HG03457 (cell line): ENCODE measurements around the gene MTRFR.
A peak's percentile ranks its signal among the peaks of the same experiment; 100 is the strongest.
"Not testable (repeated sequence)": the region's sequence is repeated elsewhere in the genome, so short reads cannot be mapped to it uniquely, and the experiment has no call there.

Experiments used
- ATAC-seq: cut with Tn5 transposase; IDR thresholded peaks from one replicate; pipeline ENCODE4 v1.9.1; 2021; ENCODE audit warnings: moderate number of reproducible peaks; ENCODE audit not compliant: unreplicated experiment

Gene MTRFR

DNA sequence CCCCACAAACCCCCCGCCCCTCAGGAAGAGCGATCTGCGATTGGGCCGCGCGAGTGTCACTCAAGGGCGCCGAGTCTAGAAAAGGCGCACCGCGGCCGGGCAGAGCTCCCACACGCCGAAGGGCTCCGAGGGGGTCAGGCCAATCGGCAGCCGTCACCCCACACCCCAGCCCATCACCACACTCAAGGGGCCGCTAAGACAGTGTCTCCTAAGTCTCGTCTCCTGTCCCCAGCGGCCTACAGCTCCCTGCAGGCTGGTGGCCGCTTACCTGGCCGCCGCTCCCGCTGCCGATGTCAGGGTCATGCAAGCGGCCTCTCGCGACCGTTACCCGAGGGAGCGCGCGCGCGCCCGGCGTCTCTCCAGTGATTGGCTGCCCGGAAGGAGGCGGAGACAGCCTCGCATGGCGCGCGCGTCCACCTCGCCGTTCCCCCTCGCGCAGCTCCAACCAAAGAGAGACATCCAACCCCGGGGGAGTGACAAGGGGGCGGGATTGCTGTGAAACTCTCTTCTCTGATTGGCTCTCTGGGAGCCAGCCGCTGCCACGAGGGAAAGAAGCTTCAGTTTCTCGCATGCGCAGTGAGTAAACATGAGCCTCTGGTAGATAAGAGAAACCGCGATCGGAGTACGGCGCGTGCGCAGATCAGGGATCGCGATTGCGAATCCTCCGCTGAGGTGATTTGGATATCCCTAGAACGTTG, at the start of gene MTRFR, which contains the start of gene MPHOSPH9:
Gene MTRFR (plus strand): TSS at position 630 of the 698 bp plus-strand sequence. CDS start 20,239 bp downstream, outside the sequence.
Gene MPHOSPH9 (minus strand): TSS at position 335 of the 698 bp plus-strand sequence. CDS start 2,777 bp downstream, outside the sequence.
- peak; percentile 61 for ATAC-seq

DNA sequence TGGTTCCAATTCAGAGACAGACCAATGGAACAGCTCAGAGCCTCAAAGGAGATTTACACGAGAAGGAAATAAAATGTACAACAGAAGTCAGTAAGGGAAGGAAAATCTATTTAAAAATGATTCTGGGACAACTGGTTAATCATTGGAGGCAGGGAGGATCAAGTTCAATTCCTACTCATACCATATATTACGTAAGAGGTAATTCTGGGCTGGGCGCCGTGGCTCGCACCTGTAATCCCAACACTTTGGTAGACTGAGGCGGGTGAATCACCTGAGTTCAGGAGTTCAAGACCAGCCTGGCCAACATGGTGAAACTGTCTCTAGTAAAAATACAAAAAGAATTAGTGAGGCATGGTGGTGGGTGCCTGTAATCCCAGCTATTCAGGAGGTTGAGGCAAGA, 45.6 kb upstream of the MTRFR start:
- no peak for ATAC-seq

DNA sequence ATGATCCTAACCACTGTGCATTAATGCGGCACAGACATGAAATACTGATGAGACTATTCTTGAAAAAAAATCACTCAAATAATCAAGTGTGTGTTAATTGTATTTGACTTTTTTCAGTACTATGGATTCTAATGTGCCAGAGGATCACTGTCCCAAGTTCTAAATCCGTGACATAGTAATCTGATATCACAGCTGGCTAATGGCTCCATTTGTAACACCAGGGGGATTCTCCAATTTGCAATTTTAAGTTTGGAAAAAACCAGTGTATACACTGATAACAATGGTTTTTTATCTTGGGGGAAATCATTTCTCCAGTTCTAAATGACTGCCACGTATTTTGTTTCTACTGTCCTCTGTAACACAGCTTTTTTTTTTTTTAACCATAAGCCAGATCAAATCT, 33.3 kb upstream of the MTRFR start:
- no peak for ATAC-seq

DNA sequence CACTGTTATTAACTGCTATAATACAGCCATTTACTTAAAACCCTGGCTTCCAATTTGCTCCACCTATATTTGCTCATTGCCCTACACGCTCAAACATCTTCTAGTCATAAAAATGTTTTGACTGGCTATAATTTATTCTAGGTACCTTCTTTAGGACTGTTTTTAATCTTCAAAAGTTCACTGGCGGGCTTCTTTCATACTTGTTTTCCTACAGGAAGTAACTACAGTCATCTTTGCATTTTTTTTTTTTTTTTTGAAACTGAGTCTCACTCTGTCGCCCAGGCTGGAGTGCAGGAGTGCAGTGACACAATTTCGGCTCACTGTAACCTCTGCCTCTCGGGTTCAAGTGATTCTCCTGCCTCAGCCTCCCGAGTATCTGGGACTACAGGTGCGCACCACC, 32.8 kb upstream of the MTRFR start:
- no peak for ATAC-seq

DNA sequence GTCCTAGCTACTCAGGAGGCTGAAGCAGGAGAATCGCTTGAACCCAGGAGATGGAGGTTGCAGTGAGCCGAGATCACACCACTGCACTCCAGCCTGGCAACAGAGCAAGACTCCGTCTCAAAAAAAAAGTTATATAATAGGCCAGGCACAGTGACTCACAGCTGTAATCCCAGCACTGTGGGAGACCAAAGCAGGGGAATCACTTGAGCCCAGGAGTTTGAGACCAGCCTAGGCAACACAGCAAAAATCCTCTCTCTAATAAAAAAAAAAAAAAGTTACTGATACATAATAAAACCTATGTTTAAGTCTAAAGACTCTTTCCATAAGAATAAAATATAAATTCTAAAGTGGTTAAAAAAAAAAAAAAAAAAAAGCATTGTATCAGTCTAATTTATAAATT, 26.4 kb upstream of the MTRFR start:
- ATAC-seq, result not testable (repeated sequence)

DNA sequence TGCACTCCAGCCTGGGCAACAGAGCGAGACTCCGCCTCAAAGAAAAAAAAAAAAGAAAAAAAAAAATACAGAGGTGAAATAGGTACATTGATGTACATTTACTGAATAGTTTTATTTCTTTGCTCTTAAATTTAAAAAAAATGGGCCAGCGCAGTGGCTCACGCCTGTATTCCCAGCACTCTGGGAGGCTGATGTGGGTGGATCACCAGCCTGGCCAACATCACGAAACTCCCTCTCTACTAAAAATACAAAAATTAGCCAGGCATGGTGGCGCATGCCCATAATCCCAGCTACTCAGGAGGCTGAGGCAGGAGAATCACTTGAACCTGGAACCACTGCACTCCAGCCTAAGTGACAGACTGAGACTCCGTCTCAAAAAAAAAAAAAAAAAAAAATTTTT, 25.4 kb upstream of the MTRFR start:
- ATAC-seq, result not testable (repeated sequence)

DNA sequence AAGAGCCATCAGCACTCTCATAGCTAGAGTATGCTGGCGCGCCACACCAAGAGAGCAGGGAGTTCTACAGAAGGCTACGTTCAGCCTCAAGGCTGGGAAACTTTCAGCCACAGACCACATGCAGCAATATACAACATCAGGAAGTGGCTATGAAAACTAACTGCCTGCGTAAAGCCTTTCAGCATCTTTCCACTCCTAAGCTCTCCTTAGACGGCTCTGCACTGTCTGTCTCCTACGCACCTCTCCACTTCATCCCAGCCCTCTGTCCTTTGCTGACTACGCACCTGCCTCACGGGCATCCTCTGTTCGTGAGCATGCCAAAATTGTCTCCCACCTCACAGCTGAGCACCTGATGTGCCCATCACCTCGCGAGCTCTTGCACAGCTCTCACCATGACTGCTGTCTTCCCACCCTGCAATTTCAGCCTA, 10.0 kb upstream of the MTRFR start:
- ATAC-seq, result peak; percentile 58

DNA sequence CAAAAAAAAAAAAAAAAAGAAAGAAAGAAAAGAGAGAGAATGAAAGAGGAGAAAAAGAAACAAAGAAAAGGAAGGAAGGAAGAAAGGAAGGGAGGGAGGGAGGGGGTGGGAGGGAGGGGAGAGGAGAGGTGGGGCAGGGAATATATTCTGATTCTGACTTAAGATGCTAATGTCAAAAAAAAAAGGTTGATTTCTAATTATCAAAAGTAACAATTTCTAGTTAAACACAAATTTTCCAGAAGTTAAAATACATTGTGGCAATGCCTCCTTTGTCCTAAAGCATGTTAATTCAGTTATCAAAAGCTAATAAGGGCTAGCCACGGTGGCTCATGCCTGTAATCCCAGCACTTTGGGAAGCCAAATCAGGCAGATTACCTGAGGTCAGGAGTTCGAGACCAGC, 7.8 kb upstream of the MTRFR start:
- ATAC-seq, result no peak

DNA sequence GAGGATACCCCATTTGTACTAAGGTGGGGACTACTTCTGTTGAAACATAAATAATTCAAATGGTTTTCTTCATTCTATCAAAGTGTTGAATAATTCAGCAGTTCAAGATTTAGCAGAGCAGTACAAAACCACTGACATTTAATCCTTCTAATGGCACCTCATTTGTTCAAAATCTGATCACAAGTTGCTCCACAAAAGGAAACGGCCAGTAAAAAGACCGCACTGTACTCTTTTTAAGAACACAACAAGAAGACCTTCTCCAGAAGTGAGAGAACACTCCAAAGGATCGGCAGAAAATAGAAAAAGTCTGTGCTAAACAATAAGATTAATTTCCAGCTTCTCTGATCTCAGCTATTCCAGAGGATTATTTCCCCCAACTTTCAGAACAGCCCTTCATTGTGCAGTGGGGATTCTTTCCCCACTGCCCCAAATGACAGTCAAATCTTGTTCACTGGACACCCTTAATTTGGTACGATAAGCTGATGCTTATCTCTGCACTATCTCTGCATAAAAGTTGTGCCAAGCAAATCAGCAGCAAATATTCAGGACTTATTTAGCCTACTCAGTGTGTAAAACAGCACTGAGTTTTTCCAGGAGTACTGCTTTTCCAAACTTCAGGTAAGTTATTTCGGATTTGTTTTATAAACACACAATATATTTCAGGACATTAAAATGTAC, 5.5 kb upstream of the MTRFR start:
- ATAC-seq, result no peak

DNA sequence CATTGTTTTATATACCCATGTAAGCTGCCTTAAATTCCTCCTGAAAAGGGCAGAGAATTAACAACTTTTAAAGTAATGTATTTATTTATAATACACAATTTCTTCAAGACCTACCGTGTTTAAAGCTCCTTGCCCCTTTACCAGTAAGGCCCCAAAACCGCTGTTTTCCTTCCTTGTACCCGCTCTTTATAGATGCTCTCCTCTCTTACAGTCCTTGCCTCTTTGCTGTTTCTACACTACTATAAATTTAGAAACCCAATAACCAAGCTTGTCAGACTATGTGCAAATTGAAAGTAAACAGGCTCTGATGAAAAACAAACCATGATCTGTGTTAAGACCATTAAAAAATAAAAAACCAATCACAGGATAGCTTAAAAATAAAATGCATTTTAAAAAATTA, 4.2 kb upstream of the MTRFR start:
- no peak for ATAC-seq

DNA sequence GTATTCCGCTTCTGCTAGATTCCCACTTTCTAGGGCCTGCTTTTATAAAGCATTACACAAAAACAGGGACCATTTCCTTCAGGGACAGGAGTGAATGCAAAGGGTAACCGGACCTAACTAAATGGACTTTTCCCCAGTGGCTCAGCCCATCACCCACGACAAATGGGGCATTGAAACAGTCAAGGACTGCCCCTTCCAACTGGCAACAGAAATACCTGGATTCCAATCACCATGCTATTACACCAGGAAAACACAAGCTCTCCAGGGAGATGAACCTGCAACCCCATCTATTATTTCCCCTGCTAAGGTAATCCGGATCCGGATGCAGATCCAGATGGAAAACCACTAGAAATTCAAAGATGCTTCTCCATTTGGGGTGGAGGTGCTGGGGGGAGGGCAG, 1.3 kb upstream of the MTRFR start:
- ATAC-seq, result no peak

DNA sequence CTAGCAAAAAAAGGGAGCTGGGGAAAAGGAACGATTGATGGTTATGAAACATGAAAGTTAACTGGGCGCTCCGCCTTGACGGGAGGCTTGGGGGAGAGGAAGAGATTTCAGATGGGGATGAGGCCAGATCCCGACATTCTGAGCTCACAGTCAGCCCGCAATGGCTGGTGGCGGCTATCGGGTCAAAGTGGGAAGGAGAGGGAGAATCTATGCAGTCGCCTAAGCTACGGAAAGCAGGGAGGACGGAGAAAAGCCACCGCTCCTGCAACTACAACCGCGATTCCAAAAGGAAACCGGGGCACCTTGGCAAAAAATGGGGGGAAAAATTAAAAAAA, 797 bp upstream of the MTRFR start:
- no peak for ATAC-seq

DNA sequence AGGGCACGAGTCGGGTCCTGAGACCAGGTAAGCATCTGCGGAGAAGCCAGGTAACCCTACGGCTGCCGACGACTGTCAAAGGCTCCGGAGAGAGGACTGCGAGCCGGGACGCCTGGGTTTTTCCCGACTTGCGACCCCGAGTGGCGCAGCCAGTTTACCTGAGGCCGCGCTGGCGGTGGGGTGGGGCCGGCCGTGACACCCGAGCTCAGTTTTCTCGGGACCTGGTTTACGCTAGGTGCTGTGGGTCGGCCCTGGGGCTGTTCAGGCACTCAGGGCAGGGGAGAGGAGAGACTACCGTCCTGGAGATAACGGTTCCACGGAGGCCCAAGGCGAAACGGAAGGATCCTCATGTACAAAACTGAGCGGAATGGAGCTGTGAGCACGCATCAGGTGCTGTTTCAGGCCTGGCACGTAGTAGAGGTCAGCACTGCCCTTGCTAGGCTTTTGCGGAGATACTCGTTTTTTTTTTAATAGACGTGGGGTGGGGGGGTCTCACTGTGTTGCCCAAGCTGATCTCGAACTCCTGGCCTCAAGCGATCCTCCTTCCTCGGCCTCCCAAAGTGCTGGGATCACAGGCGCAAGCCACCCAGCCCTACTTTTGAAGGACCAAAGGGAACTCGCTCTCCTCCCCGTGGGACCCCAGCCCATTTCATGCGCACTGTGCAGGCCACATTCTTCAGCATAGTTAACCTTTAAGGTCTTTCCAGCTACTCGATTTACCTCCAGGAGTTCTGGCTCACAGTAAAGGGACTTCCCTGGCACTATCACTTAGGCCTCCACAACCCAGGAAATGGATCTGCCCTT, 471 bp downstream of the MTRFR start:
- ATAC-seq, result peak; percentile 9

DNA sequence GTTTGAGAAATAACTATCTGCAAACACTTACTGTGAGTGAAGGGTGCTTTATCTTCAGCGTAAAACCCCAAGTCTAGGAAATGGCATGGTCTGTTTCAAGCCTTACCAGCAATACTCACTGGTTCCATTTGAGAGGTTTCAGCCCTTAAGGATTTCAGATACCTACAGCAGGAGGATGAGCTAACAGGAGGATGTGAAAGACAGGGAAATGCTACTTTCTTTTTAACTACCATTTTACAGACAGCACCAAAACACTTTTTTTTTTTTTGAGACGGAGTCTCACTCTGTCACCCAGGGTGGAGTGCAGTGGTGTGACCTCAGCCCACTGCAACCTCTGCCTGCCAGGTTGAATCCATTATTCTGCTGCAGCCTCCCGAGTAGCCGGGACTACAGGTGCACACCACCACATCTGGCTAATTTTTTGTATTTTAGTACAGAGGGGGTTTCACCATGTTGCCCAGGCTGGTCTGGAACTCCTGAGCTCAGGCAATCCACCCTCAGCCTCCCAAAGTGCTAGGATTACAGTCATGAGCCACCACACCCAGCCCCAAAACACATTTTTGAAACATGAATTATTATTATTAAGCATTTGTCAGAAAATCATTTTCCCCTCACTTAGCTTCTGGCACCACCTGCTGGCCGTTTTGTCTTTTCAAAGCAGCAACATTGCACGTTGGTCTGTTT, 4.6 kb downstream of the MTRFR start:
- ATAC-seq, result no peak

DNA sequence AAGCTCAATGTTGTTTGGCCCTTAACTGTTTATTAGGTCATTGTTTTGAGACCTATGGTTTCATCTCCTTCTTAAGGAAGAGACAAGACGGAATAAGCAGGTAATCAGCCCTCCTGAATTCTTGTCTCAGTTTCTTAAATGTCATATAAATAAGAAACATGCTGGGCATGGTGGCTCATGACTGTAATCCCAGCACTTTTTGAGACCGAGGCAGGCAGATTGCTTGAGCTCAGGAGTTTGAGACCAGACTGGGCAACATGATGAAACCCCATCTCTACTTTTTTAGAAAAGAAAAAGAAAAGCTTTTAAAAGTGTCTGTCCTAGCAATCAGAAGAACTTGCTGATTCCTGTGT, 5.1 kb downstream of the MTRFR start:
- no peak for ATAC-seq

DNA sequence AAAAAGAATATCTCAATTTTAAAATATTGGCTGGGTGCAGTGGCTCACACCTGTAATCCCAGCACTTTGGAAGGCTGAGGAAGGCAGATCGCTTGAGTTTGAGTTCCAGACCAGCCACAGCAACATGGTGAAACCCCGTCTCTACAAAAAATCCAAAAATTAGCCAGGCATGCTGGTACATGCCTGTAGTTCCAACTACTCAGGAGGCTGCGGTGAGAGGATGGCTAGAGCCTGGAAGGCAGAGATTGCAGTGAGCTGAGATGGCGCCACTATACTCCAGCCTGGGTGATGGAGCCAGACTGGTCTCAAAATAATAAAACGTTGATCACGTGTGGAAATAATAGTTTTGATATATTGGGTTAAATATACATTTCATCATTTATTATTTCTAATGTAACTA, 5.7 kb downstream of the MTRFR start:
- no peak for ATAC-seq

DNA sequence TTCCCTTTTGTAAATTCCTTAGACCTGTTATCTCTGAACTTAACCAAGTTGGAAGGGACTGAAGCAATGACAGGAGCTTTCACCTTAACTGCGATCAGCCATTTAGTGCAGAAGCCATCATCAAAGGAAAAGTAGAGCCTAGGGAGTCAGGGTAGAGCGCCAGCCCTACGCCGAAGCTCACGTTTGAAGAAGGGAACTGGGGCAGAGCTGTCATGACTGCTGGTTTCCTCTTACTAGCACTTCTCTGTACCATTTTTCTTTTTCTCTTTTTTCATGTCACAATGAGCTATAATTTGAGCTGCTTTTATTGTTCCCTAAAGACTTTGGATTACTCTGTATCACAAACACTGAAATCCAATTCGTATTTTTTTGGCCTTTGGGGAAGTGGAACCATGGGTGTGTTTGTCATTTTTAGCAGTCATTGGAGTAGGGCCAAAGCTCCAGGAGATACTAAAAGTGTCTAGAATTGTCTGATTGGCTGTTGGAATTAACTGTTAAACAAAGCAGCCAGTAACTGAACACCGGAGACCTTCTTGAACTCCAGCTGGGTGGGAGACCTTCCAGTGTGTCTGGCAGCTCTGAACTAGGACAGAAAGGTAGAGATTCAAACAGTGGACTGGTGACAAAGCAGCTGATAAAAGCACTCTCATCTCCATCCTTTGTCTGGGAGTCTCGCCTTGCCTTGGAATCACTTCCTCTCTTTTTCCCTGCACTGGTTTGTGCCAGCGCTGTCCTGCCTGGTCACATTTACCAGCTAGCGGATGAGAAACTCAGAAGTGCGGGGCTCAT, 9.1 kb downstream of the MTRFR start:
- ATAC-seq, result no peak

DNA sequence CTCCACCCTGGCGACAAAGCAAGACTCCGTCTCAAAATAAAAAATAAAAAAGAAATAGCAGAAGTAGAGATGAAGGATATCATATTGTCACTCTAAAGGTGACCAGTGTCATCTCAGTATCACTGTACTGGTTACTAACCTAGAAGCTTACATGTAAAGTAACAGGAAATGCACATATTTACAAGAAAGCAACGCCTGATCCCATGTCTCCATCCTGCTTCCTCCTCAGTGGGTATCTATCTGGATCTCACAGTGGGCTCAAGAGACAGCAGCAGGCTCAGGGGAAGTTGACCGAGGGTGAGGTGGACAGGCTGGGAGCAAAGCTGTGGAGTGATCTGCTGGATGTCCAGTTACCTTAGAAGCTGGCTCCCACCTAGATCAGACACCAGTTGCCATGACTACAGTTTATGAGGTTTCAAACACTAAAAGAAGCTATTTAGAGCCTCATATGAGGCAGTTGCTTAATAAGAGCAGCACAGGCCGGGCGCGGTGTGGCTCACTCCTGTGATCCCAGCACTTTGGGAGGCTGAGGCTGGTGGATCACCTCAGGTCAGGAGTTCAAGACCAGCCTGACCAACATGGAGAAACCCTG, 10.5 kb downstream of the MTRFR start:
- no peak for ATAC-seq

DNA sequence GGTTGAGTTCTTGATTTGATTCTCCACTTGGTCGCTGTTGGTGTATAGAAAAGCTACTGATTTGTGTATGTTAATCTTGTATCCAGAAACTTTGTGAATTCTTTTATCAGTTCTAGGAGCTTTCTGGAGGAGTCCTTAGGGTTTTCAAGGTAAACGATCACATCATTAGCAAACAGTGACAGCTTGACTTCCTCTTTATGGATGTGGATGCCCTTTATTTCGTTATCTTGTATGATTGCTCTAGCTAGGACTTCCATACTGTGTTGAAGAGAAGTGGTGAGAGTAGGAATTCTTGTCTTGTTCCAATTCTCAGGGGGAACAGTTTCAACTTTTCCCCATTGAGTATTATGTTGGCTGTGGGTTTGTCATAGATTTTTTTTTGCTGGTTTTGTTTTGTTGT, 12.4 kb downstream of the MTRFR start:
- ATAC-seq, result no peak

DNA sequence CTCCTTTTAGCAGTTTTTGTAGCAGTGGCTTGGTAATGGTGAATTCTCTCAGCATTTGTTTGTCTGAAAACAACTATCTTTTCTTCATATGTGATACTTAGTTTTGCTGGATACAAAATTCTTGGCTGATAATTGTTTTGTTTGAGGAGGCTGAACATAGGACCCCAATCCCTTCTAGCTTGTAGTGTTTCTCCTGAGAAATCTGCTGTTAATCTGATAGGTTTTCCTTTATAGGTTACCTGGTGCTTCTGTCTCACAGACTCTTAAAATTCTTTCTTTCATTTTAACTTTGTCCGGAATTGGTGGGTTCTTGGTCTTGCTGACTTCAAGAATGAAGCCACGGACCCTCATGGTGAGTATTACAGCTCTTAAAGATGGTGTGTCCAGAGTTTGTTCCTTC, 14.9 kb downstream of the MTRFR start:
- not testable (repeated sequence) for ATAC-seq
